HG03025 (cell line): Measurements from ENCODE around the gene EHBP1.
"Not testable (repeated sequence)": the region's sequence is repeated elsewhere in the genome, so short reads cannot be mapped to it uniquely, and the experiment has no call there.

Experiments
- ATAC-seq: cut with Tn5 transposase; IDR thresholded peaks from one replicate; pipeline ENCODE4 v1.9.1; 2021; ENCODE audit warnings: mild to moderate bottlenecking, moderate library complexity; ENCODE audit not compliant: unreplicated experiment, low FRiP score

The EHBP1 gene

GRCh38 chr2:63001576-63001975, 296.1 kb downstream of the EHBP1 start:
- no peak for ATAC-seq

GRCh38 chr2:63003351-63003750, 297.8 kb downstream of the EHBP1 start:
- no peak for ATAC-seq

DNA sequence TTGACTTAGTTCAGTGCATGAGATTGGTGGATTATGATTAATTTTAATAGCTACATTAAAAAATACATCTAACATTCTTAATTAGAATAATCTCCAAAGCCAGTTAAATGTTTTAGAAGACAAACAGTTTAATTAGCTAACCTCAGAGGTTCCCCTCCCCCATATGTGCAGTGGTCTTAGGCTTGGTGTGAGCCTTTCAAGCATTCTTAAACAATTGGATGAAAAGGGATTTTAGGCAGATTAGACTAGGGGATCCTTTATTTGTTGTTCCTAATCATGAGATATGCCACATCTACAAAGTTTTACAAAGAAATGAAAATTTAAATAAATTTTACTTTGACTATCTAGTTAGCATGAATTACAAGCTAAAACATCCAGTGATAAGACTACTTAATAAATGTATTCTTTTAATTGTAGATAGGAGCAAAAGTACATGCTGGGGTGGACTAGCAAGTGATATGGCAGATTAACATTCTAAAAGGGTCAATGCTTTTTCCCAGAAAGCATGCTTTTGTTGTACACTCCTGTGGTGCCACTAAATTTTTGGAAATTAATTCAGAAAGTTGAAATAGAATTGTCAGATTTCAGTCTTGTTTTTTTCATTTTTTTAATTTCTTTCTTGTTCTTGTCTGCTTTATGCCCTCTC, 302.4 kb downstream of the EHBP1 start:
- no peak for ATAC-seq

GRCh38 chr2:63008838-63009237, 303.3 kb downstream of the EHBP1 start:
- ATAC-seq = no peak

GRCh38 chr2:63009490-63009889, 304.0 kb downstream of the EHBP1 start:
- no peak for ATAC-seq

- ATAC-seq = no peak
These were observed 307.0 kb downstream of the EHBP1 start for GRCh38 chr2:63012541-63012940.

GRCh38 chr2:63013438-63013837, 307.9 kb downstream of the EHBP1 start:
- ATAC-seq = no peak

GRCh38 chr2:63015389-63015788, 309.9 kb downstream of the EHBP1 start:
- no peak for ATAC-seq

GRCh38 chr2:63018439-63018838, 312.9 kb downstream of the EHBP1 start:
- ATAC-seq = no peak

DNA sequence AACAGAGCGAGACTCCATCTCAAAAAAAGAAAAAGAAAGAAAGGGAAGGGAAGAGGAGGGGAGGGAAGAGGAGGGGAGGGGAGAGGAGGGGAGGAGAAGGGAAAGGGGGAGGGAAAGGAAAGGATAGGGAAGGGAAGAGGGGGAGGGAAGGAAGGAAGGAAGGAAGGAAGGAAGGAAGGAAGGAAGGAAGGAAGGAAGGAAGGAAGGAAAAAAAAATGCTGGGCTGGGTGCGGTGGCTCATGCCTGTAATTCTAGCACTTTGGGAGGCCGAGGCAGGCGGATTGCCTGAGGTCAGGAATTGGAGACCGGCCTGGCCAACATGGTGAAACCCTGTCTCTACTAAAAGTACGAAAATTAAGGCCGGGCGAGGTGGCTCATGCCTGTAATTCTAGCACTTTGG, 314.2 kb downstream of the EHBP1 start:
- ATAC-seq = not testable (repeated sequence)

GRCh38 chr2:63023444-63023843, 317.9 kb downstream of the EHBP1 start:
- ATAC-seq = no peak

- ATAC-seq = no peak
These were observed 321.7 kb downstream of the EHBP1 start for GRCh38 chr2:63027220-63027619.

- no peak for ATAC-seq
These were observed 323.5 kb downstream of the EHBP1 start for GRCh38 chr2:63029058-63029457.

- no peak for ATAC-seq
These were observed 329.0 kb downstream of the EHBP1 start for GRCh38 chr2:63034526-63034925.

GRCh38 chr2:63035169-63035568, 329.7 kb downstream of the EHBP1 start:
- ATAC-seq = no peak

- ATAC-seq = no peak
These were observed 330.1 kb downstream of the EHBP1 start for GRCh38 chr2:63035660-63036059.

DNA sequence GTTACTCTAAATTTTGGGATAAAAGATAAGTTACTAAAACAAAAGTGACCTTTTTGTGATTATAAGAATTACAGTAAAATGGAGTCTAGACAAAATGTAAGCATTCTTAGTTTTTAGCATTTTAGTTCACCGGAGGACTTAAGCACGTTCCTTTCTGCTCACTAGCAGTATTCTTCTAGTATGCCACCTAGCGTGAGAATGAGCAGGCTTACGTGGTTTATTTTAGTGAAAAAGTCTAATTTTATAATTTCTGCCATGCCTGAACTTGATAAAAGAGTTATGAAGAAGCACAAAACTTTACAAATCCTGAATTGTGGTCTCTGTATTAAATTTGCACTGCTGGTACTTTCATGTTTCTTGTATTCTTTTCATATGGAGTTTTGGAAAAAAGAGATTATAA, 332.5 kb downstream of the EHBP1 start:
- ATAC-seq = no peak

DNA sequence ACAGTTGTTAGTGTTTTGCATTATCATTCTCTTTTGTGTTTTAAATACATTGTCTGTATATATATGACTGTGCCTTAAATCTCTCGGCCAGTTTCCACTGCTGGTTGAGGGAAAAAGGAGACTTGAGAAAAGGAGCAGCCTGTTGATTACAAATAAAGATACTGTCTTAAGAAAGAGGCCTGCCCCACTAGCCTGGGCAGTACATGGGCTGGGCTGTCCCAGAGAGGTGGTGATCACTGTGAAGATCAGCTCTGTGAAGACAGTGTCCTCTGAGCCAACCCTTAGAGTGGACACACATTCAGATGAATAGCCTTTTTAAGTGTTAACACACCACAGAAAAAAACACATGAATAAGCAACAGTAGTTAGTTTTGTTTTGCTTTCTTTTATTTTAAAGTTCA, 335.1 kb downstream of the EHBP1 start:
- ATAC-seq = no peak

DNA sequence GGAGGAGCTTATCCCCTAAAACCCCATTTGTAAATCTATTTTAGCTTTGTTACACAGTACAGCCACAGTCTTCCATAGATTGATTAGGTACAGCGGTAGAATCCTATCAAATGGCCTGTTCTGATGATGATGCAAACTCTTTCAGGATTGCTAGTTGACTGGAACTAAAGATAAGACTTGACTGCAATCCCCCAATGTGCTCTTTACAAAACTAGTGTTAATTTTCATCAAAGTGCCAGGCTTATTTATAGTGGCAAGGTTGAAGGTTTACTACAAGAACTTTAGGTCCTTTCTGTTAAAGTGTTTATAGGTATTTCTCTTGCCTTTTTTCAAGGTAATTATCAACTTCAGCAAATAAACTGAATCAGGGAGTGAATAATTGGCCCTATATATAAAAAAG, 336.1 kb downstream of the EHBP1 start:
- no peak for ATAC-seq

GRCh38 chr2:63044362-63045327, 339.1 kb downstream of the EHBP1 start:
- no peak for ATAC-seq

DNA sequence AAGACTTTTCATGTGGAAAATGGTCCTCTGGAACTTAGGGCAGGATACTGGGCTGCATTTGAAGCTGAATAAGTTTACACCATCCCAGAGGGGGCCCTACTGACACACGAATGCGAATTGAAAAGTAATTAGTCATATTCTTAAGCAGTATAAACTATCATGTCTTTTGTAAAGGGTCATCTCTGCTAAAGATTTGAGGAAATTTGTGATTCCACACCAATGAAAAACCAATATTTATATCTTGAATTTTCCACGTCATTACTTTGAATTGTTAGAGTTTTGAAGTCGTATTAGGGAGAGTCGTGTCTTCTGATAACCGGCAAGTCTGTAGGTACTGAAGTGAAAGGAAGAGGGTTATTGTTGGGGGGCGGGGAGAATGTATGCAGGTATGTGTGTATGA, 341.0 kb downstream of the EHBP1 start:
- ATAC-seq = no peak

GRCh38 chr2:63046961-63047320, 341.4 kb downstream of the EHBP1 start:
- no peak for ATAC-seq
